Keratinocyte (primary cell): ENCODE results near the gene UGT1A10.

Source experiments
- CTCF ChIP-seq, 3 experiments: IDR thresholded peaks in 1 of 3; conservative IDR thresholded peaks in 1 of 3; optimal IDR thresholded peaks in 1 of 3; 2 replicates in 2 of 3; 3 replicates in 1 of 3; pipeline versions ENCODE3 to v1.5.1; 2011; ENCODE audit warnings: low read length in 3 of 3, mild to moderate bottlenecking in 3 of 3, moderate library complexity in 2 of 3, control low read depth in 1 of 3, inconsistent platforms in 1 of 3; ENCODE audit not compliant: insufficient read depth in 2 of 3; ENCODE audit errors: extremely low read depth in 1 of 3
- EZH2 ChIP-seq: IDR thresholded peaks from one replicate; pipeline ENCODE4 v1.6.1; 2012; ENCODE audit warnings: inconsistent platforms, mild to moderate bottlenecking, low read length, moderate library complexity

- no peak for TF ChIP-seq CTCF (optimal IDR thresholded peaks at IDR 0.05 in 1 of 3, IDR thresholded peaks at IDR 0.05 in 1 of 3, conservative IDR thresholded peaks at IDR 0.05 in 1 of 3; ENCODE audit: extremely low read depth in 1 of 3, insufficient read depth in 2 of 3, low read length in 3 of 3)
- TF ChIP-seq EZH2 = no peak
These were observed 63.3 kb downstream of the UGT1A10 start for GRCh38 chr2:233699424-233700027.
